C4-2B (cell line): Measurements from ENCODE around the gene WASF2.

Experiments
- CTCF ChIP-seq: fragments of 450-650 bp; conservative IDR thresholded peaks from 2 replicates; pipeline ENCODE4 v1.5.1; 2017; ENCODE audit warnings: mild to moderate bottlenecking
- ZFX ChIP-seq: fragments of 450-650 bp; IDR thresholded peaks from 2 replicates; pipeline ENCODE4 v1.6.1; 2017

GRCh38 chr1:27491748-27492700, 2.1 kb upstream of the WASF2 start:
- TF ChIP-seq CTCF = no peak
- no peak for TF ChIP-seq ZFX
